HG03521 (cell line): ENCODE results near the gene LY6G6D.

ENCODE experiments used
- ATAC-seq: cut with Tn5 transposase; IDR thresholded peaks from one replicate; pipeline ENCODE4 v1.9.1; 2021; ENCODE audit warnings: mild to moderate bottlenecking, moderate library complexity; ENCODE audit not compliant: unreplicated experiment

The LY6G6D gene

DNA sequence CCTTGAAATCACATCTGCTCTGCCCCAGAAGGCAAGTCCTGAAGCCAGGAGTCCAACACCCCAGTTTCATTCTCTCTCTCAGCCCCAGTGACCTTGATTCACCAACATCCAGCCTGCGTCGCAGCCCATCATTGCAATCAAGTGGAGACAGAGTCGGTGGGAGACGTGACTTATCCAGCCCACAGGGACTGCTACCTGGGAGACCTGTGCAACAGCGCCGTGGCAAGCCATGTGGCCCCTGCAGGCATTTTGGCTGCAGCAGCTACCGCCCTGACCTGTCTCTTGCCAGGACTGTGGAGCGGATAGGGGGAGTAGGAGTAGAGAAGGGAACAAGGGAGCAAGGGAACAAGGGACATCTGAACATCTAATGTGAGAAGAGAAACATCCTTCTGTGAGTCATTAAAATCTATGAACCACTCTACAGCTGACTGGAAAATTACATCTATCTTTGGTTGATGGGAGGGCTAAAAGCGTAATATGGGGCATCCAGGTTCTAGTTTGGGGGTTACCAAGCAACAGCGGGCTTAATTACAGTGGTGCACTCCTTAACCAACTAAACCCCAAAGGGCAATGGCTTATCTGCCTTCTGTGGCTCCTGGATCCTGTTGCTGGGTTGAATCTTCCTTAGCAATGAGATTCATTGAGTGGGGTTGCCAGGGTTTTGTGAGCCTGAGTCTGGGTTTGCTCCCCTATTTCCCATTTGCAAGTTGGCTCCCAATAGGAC lies 2.5 kb downstream of the LY6G6D start:
- no peak for ATAC-seq

DNA sequence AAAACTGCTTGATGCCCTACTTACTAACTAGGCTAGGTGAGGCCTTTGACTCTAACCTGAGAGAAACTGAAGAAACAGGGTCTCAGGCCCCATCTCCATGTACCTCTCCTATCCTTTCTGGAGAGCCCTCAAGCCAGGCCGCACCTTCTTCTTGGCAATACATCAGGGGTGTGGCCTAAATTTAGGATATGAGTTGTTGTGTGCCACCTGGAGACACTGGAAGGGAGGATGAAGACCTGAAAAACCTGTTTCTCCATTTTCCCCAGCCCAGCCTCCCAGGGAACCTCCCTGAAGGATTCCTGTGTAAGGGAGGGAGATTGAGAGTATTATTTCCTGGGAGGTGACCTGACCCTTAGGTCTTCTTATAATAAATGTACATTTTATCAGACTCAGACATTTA lies 3.1 kb downstream of the LY6G6D start:
- ATAC-seq, result no peak

DNA sequence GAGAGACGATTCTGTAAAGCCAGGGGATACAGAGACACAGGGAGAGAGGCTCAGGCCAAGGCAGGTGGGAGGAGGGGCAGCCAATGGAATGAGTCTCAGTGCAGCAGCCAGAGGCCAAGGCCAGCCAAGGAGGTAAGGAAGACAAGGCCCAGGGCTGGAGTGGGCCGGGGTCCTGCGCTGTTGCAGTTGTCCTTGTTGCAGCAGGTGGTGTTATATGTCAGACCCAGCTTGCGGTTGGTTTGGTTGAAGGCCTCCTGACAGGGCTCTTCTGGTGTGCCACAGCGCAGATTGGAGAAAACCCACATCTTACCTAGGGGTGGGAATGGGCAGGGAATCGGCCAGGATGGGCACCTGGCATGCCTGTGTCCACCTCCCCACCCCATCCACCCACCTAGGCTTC lies 3.9 kb downstream of the LY6G6D start:
- ATAC-seq, result no peak

DNA sequence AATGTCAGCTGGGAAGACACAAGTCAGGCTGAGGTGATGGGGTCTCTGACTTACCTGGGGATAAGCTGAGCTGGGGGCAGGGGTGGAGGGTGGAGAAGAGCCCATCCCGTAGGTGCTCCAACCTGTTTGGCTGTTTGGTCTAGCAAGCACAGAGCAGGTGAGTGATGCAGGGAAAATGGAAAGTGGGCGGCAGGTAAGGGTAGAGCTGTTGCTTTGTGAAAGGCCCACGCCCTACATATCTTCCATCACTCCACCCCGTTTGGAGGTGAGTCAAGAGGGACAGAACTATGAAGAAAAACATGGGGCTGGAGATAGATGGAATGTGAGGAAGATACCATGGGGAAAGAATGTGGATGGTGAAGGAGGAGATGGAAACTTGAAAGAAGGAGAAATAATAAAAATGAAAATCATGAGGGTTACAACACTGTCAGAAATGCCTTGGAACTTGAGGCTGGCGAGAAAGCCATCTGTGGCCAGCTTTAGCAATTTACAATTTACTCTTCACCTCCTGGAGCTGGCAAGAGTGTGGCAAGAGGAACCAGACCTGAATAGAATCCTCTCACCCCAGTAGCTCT lies 5.1 kb downstream of the LY6G6D start:
- no peak for ATAC-seq

DNA sequence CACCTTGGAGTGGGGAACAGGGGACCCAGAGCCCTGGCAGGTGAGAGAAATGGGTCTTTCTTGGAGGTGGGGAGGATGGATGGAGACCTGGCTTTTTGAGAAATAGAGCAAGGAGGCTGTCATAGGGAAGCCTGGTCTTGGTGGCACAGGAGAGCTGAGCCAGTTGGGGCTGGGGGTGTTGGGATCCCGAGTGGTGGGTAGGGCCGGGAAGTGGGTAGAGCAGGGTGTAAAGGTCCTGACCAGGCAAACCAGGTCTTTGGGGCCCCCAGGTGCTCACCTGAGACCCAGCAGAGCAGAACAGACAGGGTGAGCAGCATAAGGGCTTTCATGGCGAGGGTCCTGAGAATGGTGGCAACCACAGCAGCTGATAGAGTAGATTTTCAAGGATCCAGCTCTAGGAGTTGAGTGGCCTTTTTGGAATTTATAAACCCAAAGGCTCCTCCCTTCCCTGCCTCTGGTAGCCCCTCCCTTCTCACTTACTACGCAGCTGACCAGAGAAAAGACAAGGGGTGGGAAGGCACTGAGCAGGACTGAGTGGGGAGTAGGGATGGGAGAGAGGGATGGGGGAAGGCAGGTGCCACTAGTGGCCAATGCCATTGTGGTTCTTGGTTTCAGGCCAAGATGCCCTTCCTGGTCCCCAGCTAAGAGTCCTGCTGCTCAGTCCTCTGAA lies 6.3 kb downstream of the LY6G6D start, which contains the start of gene LY6G6C:
LY6G6C (minus strand) TSS at position 396 of the 670 bp plus-strand sequence; CDS start at position 329, 67 bp downstream.
- ATAC-seq, result no peak

DNA sequence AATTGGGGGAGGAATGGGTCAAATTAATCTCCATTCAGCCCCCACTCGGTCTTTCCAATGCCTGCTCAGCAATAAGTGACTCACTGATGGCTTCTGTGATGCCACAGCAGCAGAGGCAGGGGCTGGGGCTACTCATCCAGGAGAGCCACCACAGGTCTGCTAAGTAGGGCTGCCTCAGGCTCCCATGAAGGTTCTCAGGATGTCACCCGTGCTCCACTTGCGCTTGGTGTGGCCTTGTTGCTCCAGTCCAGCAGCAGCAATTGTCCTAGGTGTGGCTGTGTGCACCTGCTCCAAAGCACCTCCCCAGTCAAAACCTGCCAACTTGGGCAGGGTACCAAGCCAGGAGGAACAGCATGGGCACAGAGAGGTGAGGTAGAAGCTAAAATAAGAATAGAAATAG lies 7.0 kb downstream of the LY6G6D start:
- no peak for ATAC-seq

DNA sequence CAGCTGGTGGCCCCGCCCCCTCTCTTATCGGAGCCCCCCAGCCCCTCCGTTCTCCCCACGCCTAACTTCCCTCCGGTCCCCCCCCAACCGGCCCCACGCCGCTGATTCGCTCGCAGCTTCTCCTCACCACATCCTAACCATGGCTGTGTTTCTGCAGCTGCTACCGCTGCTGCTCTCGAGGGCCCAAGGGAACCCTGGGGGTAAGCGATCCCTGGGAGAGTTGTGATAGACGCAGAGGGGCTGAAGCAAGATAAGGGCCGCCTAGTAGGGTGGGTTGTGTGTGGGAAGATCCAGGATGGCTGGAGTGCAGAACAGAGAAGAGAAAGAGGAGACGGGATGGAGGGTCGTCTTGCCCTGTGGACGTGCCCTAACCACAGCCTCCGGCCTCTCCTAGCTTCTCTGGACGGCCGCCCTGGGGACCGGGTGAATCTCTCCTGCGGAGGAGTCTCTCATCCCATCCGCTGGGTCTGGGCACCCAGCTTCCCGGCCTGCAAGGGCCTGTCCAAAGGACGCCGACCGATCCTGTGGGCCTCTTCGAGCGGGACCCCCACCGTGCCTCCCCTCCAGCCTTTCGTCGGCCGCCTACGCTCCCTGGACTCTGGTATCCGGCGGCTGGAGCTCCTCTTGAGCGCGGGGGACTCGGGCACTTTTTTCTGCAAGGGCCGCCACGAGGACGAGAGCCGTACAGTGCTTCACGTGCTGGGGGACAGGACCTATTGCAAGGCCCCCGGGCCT lies 8.3 kb downstream of the LY6G6D start, which contains the start of gene MPIG6B:
MPIG6B (plus strand) TSS at position 129 of the 735 bp plus-strand sequence; CDS start at position 140, 11 bp downstream.
- no peak for ATAC-seq

DNA sequence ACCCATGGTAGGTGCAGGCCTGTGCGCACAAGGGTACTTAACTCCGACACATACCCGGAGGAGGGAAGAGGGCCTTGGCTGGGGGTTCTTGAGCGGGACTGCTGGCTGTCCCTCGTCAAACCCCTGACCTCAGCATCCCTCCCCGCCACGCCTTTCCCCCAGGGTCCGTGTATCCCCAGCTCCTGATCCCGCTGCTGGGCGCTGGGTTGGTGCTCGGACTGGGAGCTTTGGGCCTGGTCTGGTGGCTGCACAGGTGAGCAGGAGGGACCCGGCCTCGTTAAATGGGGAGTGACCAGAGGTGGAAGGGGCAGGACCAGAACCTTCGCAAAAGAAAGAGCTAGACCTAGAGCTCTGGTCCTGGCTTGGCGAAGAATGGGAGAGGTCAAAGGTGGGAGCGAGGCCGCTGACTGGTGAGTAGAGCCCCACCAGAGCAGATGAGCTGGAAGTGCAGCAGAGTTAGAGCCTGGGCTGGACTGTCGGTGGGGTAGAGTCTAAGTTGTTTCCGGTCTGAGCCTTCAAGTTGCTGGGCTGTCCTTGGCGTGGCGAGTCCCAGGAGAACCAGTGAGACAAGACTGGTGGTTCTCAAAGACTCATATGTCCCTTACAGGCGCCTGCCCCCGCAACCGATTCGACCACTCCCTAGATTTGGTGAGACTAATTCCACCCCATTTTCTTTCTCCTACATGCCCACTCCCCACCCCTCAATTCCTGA lies 9.0 kb downstream of the LY6G6D start:
- ATAC-seq, result no peak

DNA sequence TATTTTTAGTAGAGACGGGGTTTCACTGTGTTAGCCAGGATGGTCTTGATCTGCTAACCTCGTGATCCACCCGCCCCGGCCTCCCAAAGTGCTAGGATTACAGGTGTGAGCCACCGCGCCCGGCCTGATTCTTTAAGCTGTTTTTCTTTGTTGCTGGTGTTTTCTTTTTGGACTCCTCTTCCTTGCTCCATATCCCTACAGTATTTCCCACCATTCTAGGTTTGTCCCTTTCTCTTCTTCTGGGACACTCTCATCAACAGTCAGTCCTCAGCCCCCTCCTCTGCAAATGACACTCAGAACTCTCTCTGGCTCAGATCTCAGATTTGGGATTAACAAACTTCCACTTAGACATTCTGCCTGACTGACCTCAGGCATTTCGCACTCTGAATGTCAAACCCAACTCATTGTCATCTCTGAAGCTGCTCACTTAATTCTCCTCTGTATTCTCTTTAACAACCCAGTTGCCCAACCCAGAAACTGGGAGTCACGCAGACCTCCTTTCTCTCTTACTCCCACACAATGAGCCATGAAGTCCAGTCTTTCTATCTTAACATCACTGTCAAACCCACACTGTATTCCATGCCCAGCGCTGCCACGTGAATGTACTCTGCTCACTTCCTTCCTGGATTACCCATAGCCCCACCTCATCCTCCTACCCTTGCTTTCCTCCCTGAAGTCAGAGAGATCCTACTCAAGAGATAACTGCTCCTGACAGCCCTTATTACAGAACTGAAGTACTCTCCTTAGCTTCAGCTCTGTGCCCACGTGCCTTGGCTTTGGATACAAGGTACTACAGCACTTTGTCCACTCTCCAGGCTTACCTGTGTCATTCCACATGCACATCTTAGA lies 10.6 kb downstream of the LY6G6D start:
- ATAC-seq, result no peak

DNA sequence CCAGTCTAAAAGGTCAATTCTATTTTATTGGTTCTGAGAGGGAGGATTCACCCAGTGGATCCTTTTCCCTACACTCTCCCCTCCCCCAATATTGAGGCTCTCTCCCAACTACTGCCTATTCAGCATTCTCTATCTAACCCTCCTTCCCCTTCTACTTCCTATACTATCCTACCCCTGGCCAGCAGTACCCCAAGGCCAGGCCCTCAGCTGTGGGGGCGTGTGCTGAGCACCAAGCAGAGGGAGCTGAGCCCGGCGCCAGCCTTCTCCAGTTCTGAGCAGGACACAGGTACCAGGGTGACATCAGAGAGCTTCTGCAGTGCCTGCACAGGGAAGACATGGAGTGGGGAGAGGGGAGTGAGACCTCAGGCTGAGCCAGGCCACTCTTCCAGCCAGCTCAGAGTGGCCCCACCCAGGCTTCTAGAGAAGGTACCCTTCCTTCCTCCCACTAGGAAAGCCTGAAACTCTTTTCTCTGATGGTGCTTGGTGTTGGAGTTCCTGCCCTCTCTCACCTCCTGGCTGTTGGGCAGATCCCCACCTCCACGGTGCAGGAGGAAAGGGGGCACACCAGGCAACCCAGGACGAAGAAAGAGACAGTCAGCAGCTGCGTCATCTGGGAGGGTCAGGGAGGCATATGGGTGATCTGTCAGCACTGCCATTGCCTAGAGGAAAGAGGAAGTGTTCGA lies 12.0 kb downstream of the LY6G6D start:
- no peak for ATAC-seq

DNA sequence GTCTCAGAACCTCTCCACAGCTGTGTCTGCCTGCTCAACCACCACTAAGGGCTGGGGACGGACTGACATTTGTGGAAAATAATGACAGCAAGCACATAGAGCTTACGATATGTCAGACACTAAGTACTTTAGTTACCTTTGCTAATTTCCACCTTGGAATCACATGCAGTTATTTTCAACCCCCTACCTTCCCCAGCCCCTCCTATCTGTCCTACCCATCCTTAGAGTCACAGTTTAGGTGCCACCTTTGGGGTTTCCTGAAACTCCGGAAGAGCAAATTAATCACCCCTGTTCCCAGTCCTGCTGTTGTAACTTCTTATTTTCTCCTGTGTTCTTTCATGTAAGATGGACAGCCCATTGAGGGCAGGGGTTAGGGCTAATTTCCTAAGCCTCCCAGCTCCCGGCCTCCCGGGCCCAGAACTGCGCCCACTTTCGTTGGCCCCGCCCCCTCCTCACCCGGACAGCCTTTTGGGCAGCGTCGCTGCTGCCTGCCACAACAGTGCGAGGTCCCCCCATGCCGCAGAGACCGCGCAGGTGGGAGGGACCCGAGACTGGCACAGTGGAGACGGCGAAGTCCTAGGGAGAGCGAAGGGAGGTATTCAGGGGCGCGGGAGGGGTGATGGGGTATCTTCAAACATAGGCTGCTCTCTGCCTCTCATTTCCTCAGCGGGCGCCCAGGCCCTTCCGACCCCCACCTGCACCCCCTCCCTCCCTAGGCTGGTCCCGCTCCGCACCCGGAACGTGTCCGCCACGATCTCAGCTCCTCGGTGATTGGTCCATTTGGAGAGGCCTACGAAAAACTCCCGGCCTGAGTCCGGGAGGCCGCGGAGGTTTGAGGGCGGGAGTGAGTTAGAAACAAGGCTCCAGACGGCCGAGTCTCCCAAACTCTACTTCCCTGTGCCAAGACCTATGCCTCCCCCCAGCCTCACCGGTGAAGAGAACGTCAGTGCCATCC lies 12.8 kb downstream of the LY6G6D start:
- no peak for ATAC-seq

DNA sequence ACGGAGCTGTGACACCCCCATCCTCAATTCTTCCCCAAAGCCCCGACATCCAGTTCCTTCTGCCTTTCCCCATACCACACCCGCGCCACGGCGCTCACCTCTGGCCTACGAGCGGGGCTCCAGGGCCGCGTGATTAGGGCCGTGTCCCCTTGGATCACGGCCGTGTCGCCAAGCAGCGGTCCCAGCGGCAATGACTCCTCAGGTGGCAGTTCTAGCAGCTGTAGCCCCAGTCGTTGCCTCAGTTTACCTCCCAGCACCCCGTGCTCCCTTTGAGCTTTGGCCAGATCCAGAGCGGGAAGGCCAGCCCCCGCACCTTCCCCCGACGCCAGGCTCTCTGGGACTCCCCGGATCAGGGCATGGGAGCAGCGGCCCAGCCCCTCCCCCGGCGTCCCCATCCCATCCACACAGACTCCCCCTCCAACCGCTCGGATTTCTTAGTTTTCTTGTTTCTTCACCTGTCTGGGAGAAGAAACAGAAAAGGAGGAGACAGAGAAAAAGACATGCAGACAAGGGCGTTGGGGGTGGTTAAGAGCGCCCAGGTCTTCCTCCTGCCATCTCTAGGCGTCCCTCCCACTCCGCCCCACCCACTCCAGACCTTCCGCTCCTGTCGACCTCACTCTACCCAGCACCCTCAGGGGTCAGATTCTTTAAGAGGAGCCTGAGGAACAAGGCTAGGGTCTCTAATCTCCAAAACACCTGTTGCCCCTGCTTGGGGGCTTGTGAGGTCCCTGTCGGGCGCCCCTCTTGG lies 13.8 kb downstream of the LY6G6D start, which contains the start of gene DDAH2:
DDAH2 (minus strand) TSS at position 533 of the 748 bp plus-strand sequence; CDS start at position 395, 138 bp downstream.
- ATAC-seq, result no peak

DNA sequence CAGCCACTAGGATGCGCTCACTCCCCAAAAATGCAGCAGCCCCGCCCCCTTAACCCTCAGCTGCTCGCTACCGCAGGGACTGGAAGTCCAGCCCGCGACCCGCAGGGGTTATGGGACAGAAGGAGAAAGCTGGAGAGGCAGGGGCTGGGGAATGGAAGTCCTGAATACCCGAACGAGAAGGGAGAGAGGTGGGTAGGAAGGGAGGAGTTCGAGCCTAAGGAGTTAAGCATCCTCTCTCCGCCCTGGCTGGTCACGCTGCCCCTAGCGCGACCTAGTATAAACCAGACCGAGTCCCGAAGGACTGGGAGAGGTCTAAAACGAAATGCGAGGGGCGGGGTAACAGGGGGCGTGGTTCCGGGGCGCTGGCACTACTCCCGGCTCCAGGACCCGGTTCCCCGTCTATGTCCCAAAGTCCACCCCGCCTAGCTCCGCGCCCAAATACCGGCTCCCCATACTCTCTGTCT lies 14.4 kb downstream of the LY6G6D start:
- peak; percentile 33 for ATAC-seq

DNA sequence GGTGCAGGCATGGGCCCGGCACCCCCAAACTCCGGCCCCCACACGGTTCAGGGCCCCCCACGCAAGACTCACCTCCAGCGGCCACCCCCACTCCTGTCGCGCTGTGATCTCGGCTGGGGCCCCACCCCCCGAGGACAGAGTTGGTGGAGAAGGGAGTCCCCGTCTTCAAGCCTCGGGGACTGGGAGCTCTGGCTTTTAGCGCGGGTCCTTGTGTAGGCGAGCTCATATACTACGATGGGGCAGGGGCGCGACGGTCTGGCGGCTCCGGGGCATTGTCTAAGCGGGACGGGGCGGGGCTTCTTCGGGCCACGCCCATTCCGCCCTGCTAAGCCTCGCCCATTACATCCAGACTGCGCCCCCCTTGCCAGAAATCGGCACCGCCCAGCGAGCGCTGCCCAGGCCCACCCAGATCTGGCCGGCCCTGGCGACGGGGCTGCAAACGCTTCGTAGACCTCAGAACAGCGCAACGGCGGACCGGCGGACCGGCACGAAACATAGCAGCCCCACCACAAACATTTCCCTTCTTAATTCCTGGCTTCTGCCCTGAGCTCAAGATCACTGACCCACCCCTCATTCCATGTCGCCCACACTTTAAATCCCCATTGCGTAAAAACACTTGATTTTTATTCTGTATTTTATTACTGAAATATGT lies 15.0 kb downstream of the LY6G6D start:
- peak; percentile 47 for ATAC-seq

DNA sequence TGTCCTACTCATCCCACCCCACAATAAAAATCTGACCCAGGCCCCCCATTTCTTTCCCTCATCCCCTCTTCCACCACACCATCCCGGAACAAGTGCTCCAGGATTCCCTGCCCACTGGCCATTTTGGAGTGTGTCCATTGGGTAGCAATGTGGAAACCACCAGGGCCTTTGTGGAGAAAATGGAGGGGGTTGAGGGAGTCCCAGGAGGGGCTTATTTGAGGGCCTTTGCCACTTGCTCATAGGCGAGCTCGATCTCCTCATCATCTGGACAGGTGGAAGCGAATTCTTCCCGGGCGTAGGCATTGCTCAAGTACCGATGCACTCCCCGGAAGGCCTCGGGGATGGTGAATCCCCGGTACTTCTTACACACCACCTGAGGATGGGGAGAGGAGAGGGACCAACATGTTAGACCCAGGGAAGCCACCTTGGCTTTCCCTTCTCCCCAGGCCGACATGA lies 15.5 kb downstream of the LY6G6D start:
- no peak for ATAC-seq

DNA sequence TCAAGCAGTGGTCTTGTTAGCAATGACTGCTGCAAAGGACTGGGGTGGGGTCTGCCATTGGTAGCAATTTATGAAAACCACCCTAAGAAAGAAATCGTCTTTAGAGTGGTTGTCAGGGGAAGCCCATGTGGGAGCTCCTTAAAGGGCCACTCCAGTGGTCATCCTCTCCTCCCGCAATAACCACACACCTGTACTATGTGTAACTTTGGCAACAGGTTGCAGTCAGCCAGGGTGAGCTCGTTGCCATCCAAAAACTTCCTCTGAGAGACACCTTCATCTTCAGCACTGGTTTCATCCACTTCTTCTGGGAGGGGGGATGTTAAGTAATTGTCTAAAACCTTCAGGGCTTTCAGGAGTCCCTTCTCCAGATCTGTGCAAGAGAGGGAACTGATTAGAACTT lies 16.9 kb downstream of the LY6G6D start:
- no peak for ATAC-seq

DNA sequence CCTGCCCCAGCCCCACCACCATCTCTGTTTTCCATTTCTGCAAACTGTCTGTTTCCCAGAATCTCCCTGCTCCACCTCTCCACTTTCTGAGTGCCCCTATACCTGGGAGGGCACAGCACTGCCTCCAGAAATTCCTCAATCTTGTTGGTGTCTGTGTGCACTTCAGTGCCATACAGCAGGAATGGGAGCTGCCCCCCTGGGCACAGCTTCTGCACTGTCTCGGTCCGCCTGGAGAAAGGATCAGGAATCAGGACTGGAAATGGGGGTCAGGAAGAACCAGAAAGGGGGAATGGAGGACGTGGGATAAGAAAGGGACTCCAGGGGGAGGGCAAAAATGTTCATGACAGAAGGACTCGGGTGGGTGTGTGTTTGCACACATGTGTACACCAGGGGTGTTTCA lies 18.6 kb downstream of the LY6G6D start:
- no peak for ATAC-seq
